GM12865 (cell line): ENCODE data around the gene LARP4B.

ENCODE experiments used
- DNase-seq: peaks from one replicate; pipeline ENCODE4 v3.0.0; 2010; ENCODE audit warnings: low read depth
- H3K4me3 ChIP-seq: 2 replicates; pipeline ENCODE4 v1.5.1; 2011; ENCODE audit warnings: mild to moderate bottlenecking, low read depth, low read length, control low read depth
- TF ChIP-seq, protein P1 (sequence below): IDR thresholded peaks from 2 replicates; pipeline ENCODE4 v1.5.1; 2011; ENCODE audit warnings: low read length, control low read depth, low read depth, inconsistent platforms; ENCODE audit not compliant: insufficient read depth; ENCODE audit errors: missing control alignments

LARP4B gene

DNA sequence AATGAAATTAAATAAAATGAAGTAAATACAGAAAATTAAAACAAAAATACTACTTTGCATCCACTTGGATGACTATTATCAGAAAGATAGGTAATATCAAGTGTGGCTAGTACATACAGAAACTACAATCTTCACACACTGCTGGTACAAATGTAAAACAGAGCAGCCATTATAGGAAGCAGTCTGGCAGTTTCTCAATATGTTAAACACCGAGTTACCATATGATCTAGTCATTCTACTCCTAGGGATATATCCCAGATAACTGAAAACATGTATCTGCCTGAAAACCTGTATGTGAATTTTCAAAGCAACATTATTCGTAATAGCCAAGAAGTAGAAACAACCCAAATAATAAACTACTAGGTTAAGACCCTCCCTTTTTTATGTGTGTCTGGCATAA, 33.4 kb downstream of the LARP4B start:
- no peak for DNase-seq
- no peak overlapping the region for H3K4me3 ChIP-seq
- TF ChIP-seq, protein P1, sequence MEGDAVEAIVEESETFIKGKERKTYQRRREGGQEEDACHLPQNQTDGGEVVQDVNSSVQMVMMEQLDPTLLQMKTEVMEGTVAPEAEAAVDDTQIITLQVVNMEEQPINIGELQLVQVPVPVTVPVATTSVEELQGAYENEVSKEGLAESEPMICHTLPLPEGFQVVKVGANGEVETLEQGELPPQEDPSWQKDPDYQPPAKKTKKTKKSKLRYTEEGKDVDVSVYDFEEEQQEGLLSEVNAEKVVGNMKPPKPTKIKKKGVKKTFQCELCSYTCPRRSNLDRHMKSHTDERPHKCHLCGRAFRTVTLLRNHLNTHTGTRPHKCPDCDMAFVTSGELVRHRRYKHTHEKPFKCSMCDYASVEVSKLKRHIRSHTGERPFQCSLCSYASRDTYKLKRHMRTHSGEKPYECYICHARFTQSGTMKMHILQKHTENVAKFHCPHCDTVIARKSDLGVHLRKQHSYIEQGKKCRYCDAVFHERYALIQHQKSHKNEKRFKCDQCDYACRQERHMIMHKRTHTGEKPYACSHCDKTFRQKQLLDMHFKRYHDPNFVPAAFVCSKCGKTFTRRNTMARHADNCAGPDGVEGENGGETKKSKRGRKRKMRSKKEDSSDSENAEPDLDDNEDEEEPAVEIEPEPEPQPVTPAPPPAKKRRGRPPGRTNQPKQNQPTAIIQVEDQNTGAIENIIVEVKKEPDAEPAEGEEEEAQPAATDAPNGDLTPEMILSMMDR, result no peak

DNA sequence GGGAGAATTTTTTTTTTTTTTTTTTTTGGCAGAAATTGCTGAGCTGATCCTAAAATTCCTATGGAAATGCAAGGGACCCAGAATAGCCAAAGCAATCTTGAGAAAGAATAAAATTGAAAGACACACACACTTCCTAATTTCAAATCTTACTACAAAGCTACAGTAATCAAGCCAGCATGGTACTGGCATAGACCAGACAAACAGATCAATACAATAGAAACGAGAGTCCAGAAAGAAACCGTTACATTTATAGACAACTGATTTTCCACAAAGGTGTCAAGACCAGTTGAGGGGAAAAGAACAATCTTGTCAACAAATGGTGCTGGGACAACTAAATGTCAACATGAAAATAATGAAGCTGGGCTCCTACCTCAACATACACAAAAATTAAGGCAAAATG, 34.5 kb downstream of the LARP4B start:
- TF ChIP-seq, protein P1, result no peak
- no peak for DNase-seq
- no peak overlapping the region for H3K4me3 ChIP-seq

DNA sequence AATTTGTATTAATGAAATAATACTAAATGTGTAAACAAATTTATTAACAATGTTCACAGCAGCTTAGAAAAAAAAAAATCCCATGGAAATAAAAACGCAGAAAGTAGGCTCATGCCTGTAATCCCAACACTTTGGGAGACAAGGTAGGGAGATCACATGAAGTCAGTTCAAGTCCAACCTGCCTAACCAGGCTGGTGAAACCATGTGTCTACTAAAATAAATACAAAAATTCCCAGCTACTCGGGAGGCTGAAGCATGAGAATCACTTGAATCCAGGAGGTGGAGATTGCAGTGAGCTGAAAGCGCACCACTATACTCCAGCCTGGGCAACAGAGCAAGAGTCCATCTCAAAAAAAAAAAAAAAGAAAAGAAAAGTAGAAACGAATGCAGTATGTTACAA, 36.2 kb downstream of the LARP4B start:
- no peak for DNase-seq
- no peak overlapping the region for H3K4me3 ChIP-seq
- TF ChIP-seq, protein P1, result no peak

DNA sequence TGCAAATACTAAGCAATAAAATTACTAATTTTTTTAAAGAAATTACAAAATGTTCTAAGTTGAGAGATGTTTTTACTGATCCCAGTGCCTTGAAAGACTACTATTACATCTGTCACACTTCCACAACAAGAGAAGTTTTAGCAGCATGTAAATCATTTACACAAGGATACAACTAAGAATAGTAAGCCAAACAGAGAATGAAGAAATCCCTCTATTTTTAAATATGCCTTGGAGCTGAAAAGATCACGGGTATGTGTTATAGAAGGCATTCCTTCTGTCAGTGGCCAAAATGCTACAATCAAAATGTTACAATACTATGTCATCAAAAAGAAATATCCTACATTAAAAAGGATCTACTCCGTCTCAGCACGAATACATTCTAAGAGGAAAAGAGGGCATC, 52.6 kb downstream of the LARP4B start:
- DNase-seq, result no peak
- TF ChIP-seq, protein P1, result no peak
- H3K4me3 ChIP-seq, result no peak overlapping the region

DNA sequence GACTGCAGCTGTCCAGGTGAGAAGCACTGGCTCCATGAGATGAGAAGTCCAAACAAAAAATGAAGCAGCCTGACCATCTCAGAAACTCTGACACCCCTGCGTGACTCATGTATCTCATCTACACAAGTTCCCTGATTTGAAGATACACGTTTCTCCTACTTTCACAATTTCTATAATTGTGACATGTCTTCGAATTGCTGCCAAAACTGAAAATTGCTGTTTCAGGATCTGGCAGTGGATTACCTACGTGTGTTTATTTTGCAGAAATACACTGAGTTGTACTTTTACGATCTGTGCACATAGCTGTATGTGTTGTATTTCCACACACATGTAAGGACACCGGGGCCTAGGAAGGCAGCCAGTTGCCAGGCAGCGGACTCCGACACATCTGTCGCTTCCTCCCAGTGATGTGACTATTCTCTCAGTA, 53.2 kb downstream of the LARP4B start:
- H3K4me3 ChIP-seq, result no peak overlapping the region
- TF ChIP-seq, protein P1, result no peak
- no peak for DNase-seq

DNA sequence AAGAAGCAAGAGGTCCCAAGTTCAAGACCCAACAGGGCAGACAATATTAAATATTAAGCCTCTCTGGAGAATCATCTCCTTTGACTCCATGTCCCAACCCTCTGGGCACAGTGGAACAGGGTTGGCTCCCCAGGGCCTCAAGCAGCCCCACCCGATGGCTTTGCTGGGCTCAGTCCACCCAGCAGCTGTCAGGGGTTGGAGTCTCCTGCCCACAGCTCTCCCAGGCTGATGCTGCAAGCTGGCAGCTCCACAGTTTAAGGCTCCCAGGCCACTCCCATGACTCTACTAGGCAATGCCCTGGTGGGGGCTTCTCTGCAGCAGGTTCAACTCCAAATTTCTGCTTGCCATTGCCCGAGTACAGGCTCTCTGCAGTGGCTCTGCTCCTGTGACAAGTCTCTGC, 55.1 kb downstream of the LARP4B start:
- no peak overlapping the region for H3K4me3 ChIP-seq

DNA sequence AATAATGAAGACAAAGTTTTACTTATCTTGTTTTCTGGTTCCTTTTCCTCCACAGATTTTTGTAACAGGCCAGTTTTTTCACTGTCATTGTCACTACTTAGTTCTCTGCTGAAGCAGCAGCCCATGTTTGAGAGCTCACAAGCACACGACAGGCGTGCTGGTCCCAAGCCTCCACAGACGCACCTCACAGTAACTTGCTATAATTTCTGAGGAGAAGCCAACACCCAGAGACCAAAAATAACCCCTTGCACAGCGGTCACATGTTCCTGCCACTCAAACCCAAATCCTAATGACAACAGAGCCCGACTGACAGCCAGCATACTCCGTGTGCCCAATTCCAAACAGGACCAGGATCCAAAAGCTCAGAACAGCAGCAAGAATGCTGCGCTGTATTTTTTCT, 58.5 kb downstream of the LARP4B start:
- TF ChIP-seq, protein P1, result no peak
- H3K4me3 ChIP-seq, result no peak overlapping the region

More for the DNA sequence above, 55.1 kb downstream of the LARP4B start:
- TF ChIP-seq, protein P1, result no peak
- DNase-seq, result no peak

More for the DNA sequence above, 58.5 kb downstream of the LARP4B start:
- DNase-seq, result no peak
